ENCODE measurements around the gene GPN3. TPM values are rescaled to one million over a fixed set of nuclear protein-coding genes. Genes with fewer than 3 reads are reported as not detected.

The GPN3 gene
- total RNA-seq, 4 donors from 2014 or later = 1.4 to 14.9 (median 3.9) TPM

- H3K27me3 ChIP-seq = no peaks in the 10 kb centered on the region
Measured at GRCh38 chr12:110453569-110454296, 14.3 kb downstream of the GPN3 start.

GRCh38 chr12:110451263-110451662, 16.8 kb downstream of the GPN3 start:
- TF ChIP-seq POLR2A (IDR thresholded peaks at IDR 0.05) (no peak), CTCF (IDR thresholded peaks at IDR 0.05) (no peak)
- Histone ChIP-seq H3K27ac (no peak overlapping the region), H3K9me3 (no peaks in the 10 kb centered on the region), H3K27me3 (no peaks in the 10 kb centered on the region), H3K4me3 (no peak overlapping the region), H3K36me3 (peaks cover 0 to 16% (median 0%) of the 10 kb centered on the region in 3 donors), H3K4me1 (peaks cover 0 to 22% (median 11%) of the 10 kb centered on the region in 4 donors)
- no peak for DNase-seq

More at GRCh38 chr12:110453569-110454296, 14.3 kb downstream of the GPN3 start:
- no peak for DNase-seq
- Histone ChIP-seq H3K27ac (no peak overlapping the region), H3K36me3 (peaks cover 0 to 16% (median 0%) of the 10 kb centered on the region in 3 donors), H3K4me1 (peaks cover 0 to 7% (median 2%) of the 10 kb centered on the region in 4 donors), H3K9me3 (no peaks in the 10 kb centered on the region), H3K4me3 (no peak overlapping the region)
- TF ChIP-seq POLR2A (IDR thresholded peaks at IDR 0.05) = no peak
- no peak for TF ChIP-seq CTCF (IDR thresholded peaks at IDR 0.05)

- H3K4me3 ChIP-seq = peak within 1 kb of the TSS; percentile 70 to 87 (median 81)
- peak; percentile 95 to 98 (median 97) for DNase-seq
- H3K36me3 ChIP-seq = peaks cover 0 to 19% (median 0%) of the 10 kb centered on the region in 3 donors
- peak within 1 kb of the TSS; percentile 87 to 96 (median 92) for H3K27ac ChIP-seq
- H3K27me3 ChIP-seq = no peaks in the 10 kb centered on the region
- H3K9me3 ChIP-seq = no peaks in the 10 kb centered on the region
- H3K4me1 ChIP-seq = peaks cover 0 to 22% (median 11%) of the 10 kb centered on the region in 4 donors
- TF ChIP-seq POLR2A (IDR thresholded peaks at IDR 0.05) = peak; percentile 58 to 71
- TF ChIP-seq CTCF (IDR thresholded peaks at IDR 0.05) = peak; percentile 75 to 95 (median 91)
Measured at GRCh38 chr12:110449799-110450497, 18.1 kb downstream of the GPN3 start, which contains the start of gene ARPC3. TSS of gene ARPC3 (minus strand) at chr12:110450337. CDS start at chr12:110450260, 77 bp downstream.

GRCh38 chr12:110444455-110444854, 23.6 kb downstream of the GPN3 start:
- H3K36me3 ChIP-seq = peaks cover 0 to 59% (median 0%) of the 10 kb centered on the region in 3 donors
- no peak overlapping the region for H3K4me3 ChIP-seq
- H3K4me1 ChIP-seq = peaks cover 0 to 22% (median 11%) of the 10 kb centered on the region in 4 donors
- H3K9me3 ChIP-seq = no peaks in the 10 kb centered on the region
- H3K27ac ChIP-seq = no peak overlapping the region
- TF ChIP-seq CTCF (IDR thresholded peaks at IDR 0.05) = no peak
- TF ChIP-seq POLR2A (IDR thresholded peaks at IDR 0.05) = no peak
- no peaks in the 10 kb centered on the region for H3K27me3 ChIP-seq
- no peak for DNase-seq

GRCh38 chr12:110436231-110436630, 31.8 kb downstream of the GPN3 start:
- Histone ChIP-seq H3K36me3 (peaks cover 0 to 72% (median 0%) of the 10 kb centered on the region in 3 donors), H3K4me1 (no peaks in the 10 kb centered on the region), H3K27me3 (no peaks in the 10 kb centered on the region), H3K4me3 (no peak overlapping the region), H3K9me3 (no peaks in the 10 kb centered on the region), H3K27ac (no peak overlapping the region)
- no peak for DNase-seq
- TF ChIP-seq CTCF (IDR thresholded peaks at IDR 0.05) (no peak), POLR2A (IDR thresholded peaks at IDR 0.05) (no peak)
